Naive thymus-derived CD4-positive, alpha-beta T cell (primary cell): ENCODE measurements around the gene NKX3-2. TPM values are rescaled to one million over a fixed set of nuclear protein-coding genes. Genes with fewer than 3 reads are reported as not detected.

Experiments used
- ATAC-seq: fragments of 150-1000 bp; cut with Tn5 transposase; 2 replicates; pipeline ENCODE4 v1.10.0; 2021; ENCODE audit warnings: mild to moderate bottlenecking, moderate library complexity
- CTCF ChIA-PET: fragments of 350-600 bp; sonication (Branson Sonifier 250); formaldehyde crosslinking; loops from one replicate; lab custom pipeline; 2021; ENCODE audit warnings: antibody characterized with exemption; lab: Charles Lee
- POLR2A ChIA-PET: fragments of 350-600 bp; sonication (Branson Sonifier 250); formaldehyde crosslinking; loops from one replicate; lab custom pipeline; 2021; ENCODE audit warnings: antibody characterized with exemption, inconsistent platforms; lab: Charles Lee
- DNase-seq, 9 donors: peaks; one replicate each; pipeline versions ENCODE4 v3.0.0 to v3.0.0-alpha.2; 2020 to 2022; ENCODE audit warnings: mixed read lengths in 1 of 9
- H3K27ac ChIP-seq: one replicate; pipeline ENCODE4 v1.7.0; 2013; ENCODE audit warnings: mild to moderate bottlenecking, low read depth, low read length, moderate library complexity
- H3K27me3 ChIP-seq, 2 donors: one replicate each; pipeline ENCODE4 v1.7.0; 2013; ENCODE audit warnings: low read length in 2 of 2, mild to moderate bottlenecking in 2 of 2, moderate library complexity in 2 of 2; ENCODE audit not compliant: control insufficient read depth in 2 of 2, insufficient read depth in 2 of 2
- H3K36me3 ChIP-seq, 3 experiments: 1 replicate in 2 of 3; 2 replicates in 1 of 3; pipeline ENCODE4 v1.7.0; 2013; ENCODE audit warnings: low read length in 3 of 3, mild to moderate bottlenecking in 3 of 3, moderate library complexity in 1 of 3; ENCODE audit not compliant: insufficient read depth in 3 of 3, control insufficient read depth in 2 of 3
- H3K4me1 ChIP-seq, 2 donors: one replicate each; pipeline ENCODE4 v1.7.0; 2013; ENCODE audit warnings: low read length in 2 of 2, mild to moderate bottlenecking in 2 of 2, moderate library complexity in 1 of 2; ENCODE audit not compliant: control insufficient read depth in 2 of 2, insufficient read depth in 2 of 2
- H3K4me3 ChIP-seq: 2 replicates; pipeline ENCODE4 v1.7.0; 2013; ENCODE audit warnings: mild to moderate bottlenecking, low read length
- H3K9me3 ChIP-seq, 3 experiments: 1 replicate in 2 of 3; 2 replicates in 1 of 3; pipeline ENCODE4 v1.7.0; 2013; ENCODE audit warnings: low read length in 3 of 3; ENCODE audit not compliant: control insufficient read depth in 2 of 3
- H3K27ac Mint-ChIP-seq, 9 donors: one replicate each; pipeline ENCODE4 v1.8.0; 2020 to 2022; ENCODE audit warnings: mixed read lengths in 9 of 9, mild to moderate bottlenecking in 8 of 9, moderate library complexity in 5 of 9, inconsistent platforms in 2 of 9
- H3K27me3 Mint-ChIP-seq, 5 donors: one replicate each; pipeline ENCODE4 v1.8.0; 2021 to 2022; ENCODE audit warnings: mixed read lengths in 5 of 5, mild to moderate bottlenecking in 1 of 5
- H3K36me3 Mint-ChIP-seq, 5 donors: one replicate each; pipeline ENCODE4 v1.8.0; 2020 to 2022; ENCODE audit warnings: mixed read lengths in 5 of 5, mild to moderate bottlenecking in 3 of 5, inconsistent platforms in 1 of 5
- H3K4me1 Mint-ChIP-seq, 7 donors: one replicate each; pipeline ENCODE4 v1.8.0; 2020 to 2022; ENCODE audit warnings: mixed read lengths in 7 of 7, mild to moderate bottlenecking in 3 of 7, inconsistent platforms in 1 of 7
- H3K4me3 Mint-ChIP-seq, 10 donors: one replicate each; pipeline ENCODE4 v1.8.0; 2020 to 2022; ENCODE audit warnings: mild to moderate bottlenecking in 10 of 10, mixed read lengths in 10 of 10, moderate library complexity in 6 of 10, inconsistent platforms in 2 of 10
- H3K9me3 Mint-ChIP-seq, 11 donors: one replicate each; pipeline ENCODE4 v1.8.0; 2020 to 2022; ENCODE audit warnings: mixed read lengths in 11 of 11, mild to moderate bottlenecking in 4 of 11, inconsistent platforms in 1 of 11, moderate library complexity in 1 of 11
- intact Hi-C, 2 donors: fragments of 100-400 bp; cut with micrococcal nuclease; formaldehyde crosslinking; loops; one replicate each; pipeline ENCODE4 v1.15.1; 2023
- polyA plus RNA-seq, 2 donors: library from polyadenylated mRNA; unstranded; fragments of 300-500 nt; fragmentation: Illumina TruSeq; gene quantifications; one replicate each; pipeline ENCODE4 v1.2.3, GENCODE V29; 2021
- total RNA-seq, 6 experiments: library from RNA in 5 of 6; stranded (reverse) in 5 of 6; gene quantifications; 1 replicate in 5 of 6; 2 replicates in 1 of 6; pipeline ENCODE4 v1.2.3 and lab custom pipeline; 2021 to 2026

NKX3-2 gene
- total and polyA plus RNA-seq, 7 experiments from 2014 or later: not detected

DNA sequence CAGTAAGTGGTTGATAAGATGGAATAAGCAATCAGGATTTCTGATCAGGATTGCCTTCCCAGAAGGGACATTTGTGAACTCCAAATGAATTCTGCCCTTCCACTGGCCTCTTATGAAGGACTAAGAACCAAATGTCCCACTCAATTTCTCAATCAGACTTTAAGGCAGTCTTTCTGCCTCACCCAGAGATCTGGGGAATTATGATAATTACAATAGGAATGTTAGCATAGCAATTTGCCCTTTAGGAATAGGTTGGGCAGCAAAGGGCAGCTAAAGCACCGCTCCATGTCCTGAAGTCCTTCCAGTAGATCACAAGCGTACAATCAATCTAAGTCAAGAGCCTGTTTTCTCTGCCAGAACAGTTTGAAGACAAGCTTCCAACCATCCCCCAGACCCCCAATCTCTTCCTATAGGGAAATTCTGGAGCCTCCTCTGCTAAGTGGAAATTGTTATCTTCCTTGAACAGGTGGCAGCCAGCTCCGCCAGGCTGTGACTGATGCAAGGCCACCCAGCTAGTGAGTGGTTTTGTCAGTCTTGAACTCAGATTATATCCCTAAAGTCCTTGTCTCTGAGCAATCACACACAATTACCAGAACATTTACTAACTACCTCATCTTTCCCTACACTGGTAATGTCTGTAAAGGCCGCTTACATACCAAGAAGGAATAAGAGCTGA is 18.6 kb downstream of the NKX3-2 start:
- ChIA-PET CTCF (interaction anchor here (0.7 kb wide), 1 partner anchor 23 kb away, joined by 3 read pairs; no protein-coding TSS in a partner anchor), POLR2A (no interaction called here)
- peaks cover 0 to 36% (median 2%) of the 10 kb centered on the region in 11 donors for H3K9me3 Mint-ChIP-seq
- no peak for ATAC-seq
- H3K9me3 ChIP-seq: peaks cover 0 to 15% (median 0%) of the 10 kb centered on the region in 3 experiments
- H3K4me3 Mint-ChIP-seq: no peak overlapping the region
- no peak overlapping the region for H3K27ac ChIP-seq
- H3K36me3 Mint-ChIP-seq: peaks cover 0 to 3% (median 0%) of the 10 kb centered on the region in 5 donors
- H3K27me3 Mint-ChIP-seq: peaks cover 79 to 89% (median 83%) of the 10 kb centered on the region in 5 donors
- H3K27ac Mint-ChIP-seq: no peak overlapping the region
- intact Hi-C loops: loop anchor here in 1 of 2 donors (2.0 kb wide), 1 partner anchor 21 kb away; no protein-coding TSS in a partner anchor
- DNase-seq: no peak
- H3K4me1 ChIP-seq: peaks cover 9 to 20% of the 10 kb centered on the region in 2 donors
- peaks cover 11 to 48% (median 25%) of the 10 kb centered on the region in 7 donors for H3K4me1 Mint-ChIP-seq
- peaks cover 15 to 41% of the 10 kb centered on the region in 2 donors for H3K27me3 ChIP-seq
- H3K4me3 ChIP-seq: no peak overlapping the region
- H3K36me3 ChIP-seq: no peaks in the 10 kb centered on the region

DNA sequence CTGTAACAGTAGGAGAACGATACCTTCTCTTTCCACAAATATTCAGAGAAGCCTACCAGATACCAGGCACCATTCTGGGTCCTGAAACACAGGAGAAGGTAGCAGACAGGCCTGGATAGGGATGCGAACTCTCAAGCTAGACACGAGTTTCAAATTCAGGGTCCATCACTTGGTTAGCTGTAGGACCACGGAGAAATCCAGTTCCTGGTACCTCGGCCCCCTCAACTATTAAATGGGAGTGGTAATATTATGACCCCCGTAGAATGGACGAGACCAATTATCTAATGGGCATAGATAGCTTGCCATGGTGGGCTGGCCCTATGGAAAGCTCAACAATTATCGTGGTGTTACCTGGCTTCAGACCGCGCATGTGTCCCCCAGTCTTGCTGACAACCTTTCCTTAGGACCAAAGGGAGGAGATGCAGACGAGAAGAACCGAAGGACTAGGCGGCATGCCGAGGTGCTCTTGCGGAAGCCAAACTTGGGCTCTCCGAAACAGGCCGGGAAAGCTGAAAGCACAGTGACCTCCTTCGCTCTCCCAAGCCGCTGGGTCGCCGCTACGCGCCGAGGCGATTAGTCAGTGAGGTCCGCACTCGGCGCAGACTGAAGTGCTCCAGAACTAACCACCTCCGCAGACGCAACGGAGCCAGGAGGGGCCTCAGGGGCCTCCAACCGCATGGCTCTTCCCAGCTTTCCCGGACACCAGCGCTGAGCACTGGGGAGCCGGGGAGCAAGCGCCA is 19.6 kb downstream of the NKX3-2 start:
- H3K27ac Mint-ChIP-seq: no peak overlapping the region
- intact Hi-C loops: no loop called here
- peak overlapping the region in 1 of 10 donors; percentile 15 for H3K4me3 Mint-ChIP-seq
- Histone ChIP-seq H3K36me3 (no peaks in the 10 kb centered on the region), H3K4me3 (no peak overlapping the region), H3K27me3 (peaks cover 15 to 38% of the 10 kb centered on the region in 2 donors), H3K27ac (no peak overlapping the region), H3K9me3 (peaks cover 0 to 15% (median 0%) of the 10 kb centered on the region in 3 experiments), H3K4me1 (peaks cover 9 to 20% of the 10 kb centered on the region in 2 donors)
- peaks cover 0 to 3% (median 0%) of the 10 kb centered on the region in 5 donors for H3K36me3 Mint-ChIP-seq
- H3K4me1 Mint-ChIP-seq: peaks cover 11 to 39% (median 21%) of the 10 kb centered on the region in 7 donors
- DNase-seq: peak in 1 of 9 donors; percentile 17
- CTCF ChIA-PET: no interaction called here
- no peak for ATAC-seq
- H3K27me3 Mint-ChIP-seq: peaks cover 77 to 85% (median 81%) of the 10 kb centered on the region in 5 donors
- POLR2A ChIA-PET: no interaction called here
- peaks cover 0 to 36% (median 2%) of the 10 kb centered on the region in 11 donors for H3K9me3 Mint-ChIP-seq

GRCh38 chr4:13523591-13524503 is 20.5 kb downstream of the NKX3-2 start:
- CTCF ChIA-PET: no interaction called here
- Histone ChIP-seq H3K4me3 (no peak overlapping the region), H3K36me3 (no peaks in the 10 kb centered on the region), H3K27ac (no peak overlapping the region), H3K27me3 (peaks cover 10 to 31% of the 10 kb centered on the region in 2 donors), H3K4me1 (peaks cover 9 to 12% of the 10 kb centered on the region in 2 donors), H3K9me3 (peaks cover 0 to 15% (median 0%) of the 10 kb centered on the region in 3 experiments)
- H3K36me3 Mint-ChIP-seq: peaks cover 0 to 3% (median 0%) of the 10 kb centered on the region in 5 donors
- H3K4me3 Mint-ChIP-seq: peak overlapping the region in 3 of 10 donors; percentile 15 to 53 (median 52)
- intact Hi-C loops: no loop called here
- POLR2A ChIA-PET: no interaction called here
- DNase-seq: peak in 1 of 9 donors; percentile 14
- peaks cover 6 to 31% (median 18%) of the 10 kb centered on the region in 7 donors for H3K4me1 Mint-ChIP-seq
- no peak for ATAC-seq
- H3K27me3 Mint-ChIP-seq: peaks cover 78 to 85% (median 79%) of the 10 kb centered on the region in 5 donors
- H3K9me3 Mint-ChIP-seq: peaks cover 0 to 35% (median 2%) of the 10 kb centered on the region in 11 donors
- peak overlapping the region in 1 of 9 donors; percentile 63 for H3K27ac Mint-ChIP-seq

- Histone ChIP-seq H3K27ac (no peak overlapping the region), H3K9me3 (peaks cover 0 to 15% (median 0%) of the 10 kb centered on the region in 3 experiments), H3K4me1 (peaks cover 1 to 11% of the 10 kb centered on the region in 2 donors), H3K4me3 (no peak overlapping the region), H3K27me3 (peaks cover 7 to 28% of the 10 kb centered on the region in 2 donors), H3K36me3 (no peaks in the 10 kb centered on the region)
- Mint-ChIP-seq H3K27ac (peak overlapping the region in 2 of 9 donors; percentile 25 to 63), H3K27me3 (peaks cover 73 to 79% (median 75%) of the 10 kb centered on the region in 5 donors), H3K36me3 (peaks cover 0 to 2% (median 0%) of the 10 kb centered on the region in 5 donors), H3K4me3 (peak overlapping the region in 9 of 10 donors; percentile 20 to 62 (median 52)), H3K9me3 (peaks cover 0 to 33% (median 2%) of the 10 kb centered on the region in 11 donors), H3K4me1 (peaks cover 1 to 23% (median 11%) of the 10 kb centered on the region in 7 donors)
- ChIA-PET CTCF (no interaction called here), POLR2A (no interaction called here)
- no peak for ATAC-seq
- peak in 1 of 9 donors; percentile 15 for DNase-seq
- intact Hi-C loops: no loop called here
These were observed 21.2 kb downstream of the NKX3-2 start for GRCh38 chr4:13523105-13523477.

- intact Hi-C loops: no loop called here
- Mint-ChIP-seq H3K36me3 (peaks cover 0 to 2% (median 0%) of the 10 kb centered on the region in 5 donors), H3K27ac (no peak overlapping the region), H3K27me3 (peaks cover 70 to 77% (median 72%) of the 10 kb centered on the region in 5 donors), H3K4me3 (peak overlapping the region in 7 of 10 donors; percentile 21 to 62 (median 53)), H3K9me3 (peaks cover 0 to 33% (median 2%) of the 10 kb centered on the region in 11 donors), H3K4me1 (peaks cover 0 to 21% (median 10%) of the 10 kb centered on the region in 7 donors)
- H3K27ac ChIP-seq: no peak overlapping the region
- ChIA-PET CTCF (interaction anchor here (0.6 kb wide), 1 partner anchor 1478 kb away, joined by 3 read pairs; no protein-coding TSS in a partner anchor), POLR2A (interaction anchor here (0.6 kb wide), 1 partner anchor 11 kb away, joined by 4 read pairs; no protein-coding TSS in a partner anchor)
- H3K9me3 ChIP-seq: peaks cover 0 to 15% (median 0%) of the 10 kb centered on the region in 3 experiments
- no peaks in the 10 kb centered on the region for H3K36me3 ChIP-seq
- H3K4me1 ChIP-seq: peaks cover 0 to 9% of the 10 kb centered on the region in 2 donors
- DNase-seq (no peak), ATAC-seq (no peak)
- H3K4me3 ChIP-seq: no peak overlapping the region
- H3K27me3 ChIP-seq: peaks cover 5 to 28% of the 10 kb centered on the region in 2 donors
These were observed 21.8 kb downstream of the NKX3-2 start for GRCh38 chr4:13522282-13523104.
